H1 (cell line): Measurements from ENCODE around the gene C5orf15. TPM values are rescaled to one million over a fixed set of nuclear protein-coding genes. Genes with fewer than 3 reads are reported as not detected.

Source experiments
- RFX5 ChIP-seq: IDR thresholded peaks from 2 replicates; pipeline ENCODE4 v1.6.1; 2011; ENCODE audit warnings: low read depth, low read length, improper control_type of control experiment, borderline replicate concordance
- TCF12 ChIP-seq: IDR thresholded peaks from 2 replicates; pipeline ENCODE4 v1.6.1; 2011; ENCODE audit warnings: low read depth, mild to moderate bottlenecking, low read length
- USF2 ChIP-seq: IDR thresholded peaks from 2 replicates; pipeline ENCODE4 v1.6.1; 2011; ENCODE audit warnings: low read length, improper control_type of control experiment
- polyA plus RNA-seq, 7 experiments: library from polyadenylated mRNA; depleted of rRNA in 3 of 7; stranded (reverse) in 5 of 7; unstranded in 2 of 7; fragments of >200 nt in 5 of 7; fragments of 200-250 nt in 2 of 7; gene quantifications; 1 replicate in 5 of 7; 2 replicates in 1 of 7; 4 replicates in 1 of 7; pipeline versions ENCODE4 v1.2.1 to v1.2.3, GENCODE V29; 2011 to 2013; ENCODE audit warnings: missing spikeins in 2 of 7, mixed read lengths in 2 of 7
- total RNA-seq: library from RNA; stranded (reverse); fragmentation: NEBNext Ultra II Directional; extraction: Animal tissue kit (Norgen Biotek cat#: 25700); gene quantifications from 2 replicates; pipeline ENCODE4 v1.2.1, GENCODE V29; 2021

C5orf15 gene
- total and polyA plus RNA-seq, 2 of the 8 experiments (the other 6 are each of a cell fraction or from before 2014, with no cell fraction given), result 31.7 to 39.3 TPM

- TF ChIP-seq USF2 (no peak), RFX5 (no peak), TCF12 (no peak)
These were observed 44.1 kb downstream of the C5orf15 start (continued) for GRCh38 chr5:133924221-133924920.
